HG03521 (cell line): ENCODE data around the gene ERLIN1.
"Not testable (repeated sequence)": the region's sequence is repeated elsewhere in the genome, so short reads cannot be mapped to it uniquely, and the experiment has no call there.

Experiments
- ATAC-seq: cut with Tn5 transposase; IDR thresholded peaks from one replicate; pipeline ENCODE4 v1.9.1; 2021; ENCODE audit warnings: mild to moderate bottlenecking, moderate library complexity; ENCODE audit not compliant: unreplicated experiment

ERLIN1 gene

GRCh38 chr10:100138921-100139496 lies 46.8 kb downstream of the ERLIN1 start:
- ATAC-seq, result no peak

- ATAC-seq, result no peak
These were observed 50.3 kb downstream of the ERLIN1 start for GRCh38 chr10:100135486-100135885.

- ATAC-seq, result no peak
These were observed 52.0 kb downstream of the ERLIN1 start for GRCh38 chr10:100133801-100134200.

- ATAC-seq, result no peak
These were observed 53.4 kb downstream of the ERLIN1 start for GRCh38 chr10:100132427-100132826.

- ATAC-seq, result no peak
These were observed 54.3 kb downstream of the ERLIN1 start for GRCh38 chr10:100131571-100131970.

GRCh38 chr10:100130831-100131230 lies 55.0 kb downstream of the ERLIN1 start:
- ATAC-seq, result no peak

- ATAC-seq, result no peak
These were observed 56.4 kb downstream of the ERLIN1 start for GRCh38 chr10:100129424-100129823.

- no peak for ATAC-seq
These were observed 56.9 kb downstream of the ERLIN1 start for GRCh38 chr10:100128951-100129350.

GRCh38 chr10:100125335-100125734 lies 60.5 kb downstream of the ERLIN1 start:
- ATAC-seq, result not testable (repeated sequence)

GRCh38 chr10:100124097-100124496 lies 61.7 kb downstream of the ERLIN1 start:
- no peak for ATAC-seq

GRCh38 chr10:100122780-100123179 lies 63.0 kb downstream of the ERLIN1 start:
- no peak for ATAC-seq

- no peak for ATAC-seq
These were observed 65.3 kb downstream of the ERLIN1 start for GRCh38 chr10:100120550-100120949.

GRCh38 chr10:100119726-100120125 lies 66.1 kb downstream of the ERLIN1 start:
- ATAC-seq, result no peak

- ATAC-seq, result no peak
These were observed 70.7 kb downstream of the ERLIN1 start for GRCh38 chr10:100114976-100115770.

GRCh38 chr10:100114460-100114859 lies 71.4 kb downstream of the ERLIN1 start:
- ATAC-seq, result no peak

- no peak for ATAC-seq
These were observed 76.2 kb downstream of the ERLIN1 start for GRCh38 chr10:100109670-100110069.

- ATAC-seq, result no peak
These were observed 79.0 kb downstream of the ERLIN1 start for GRCh38 chr10:100106865-100107264.

GRCh38 chr10:100104300-100104699 lies 81.5 kb downstream of the ERLIN1 start:
- ATAC-seq, result no peak

GRCh38 chr10:100103581-100103980 lies 82.2 kb downstream of the ERLIN1 start:
- ATAC-seq, result no peak

GRCh38 chr10:100101192-100102076 lies 84.4 kb downstream of the ERLIN1 start:
- no peak for ATAC-seq

- ATAC-seq, result no peak
These were observed 85.1 kb downstream of the ERLIN1 start for GRCh38 chr10:100100651-100101184.
